Endometrial microvascular endothelial cells (primary cell): Measurements from ENCODE around the gene ZNF653. TPM values are rescaled to one million over a fixed set of nuclear protein-coding genes. Genes with fewer than 3 reads are reported as not detected.
"Not testable (repeated sequence)": the region's sequence is repeated elsewhere in the genome, so short reads cannot be mapped to it uniquely, and the experiment has no call there.

Source experiments
- in situ Hi-C: cut with HindIII; loops from 2 replicates; pipeline ENCODE4 v1.10.0; 2017; ENCODE audit warnings: low sequenced_read_pairs, low pct_unique_long_range_greater_than_20kb; ENCODE audit errors: inconsistent ontology term
- total RNA-seq: library from RNA; depleted of rRNA; stranded (reverse); fragments of >200 nt; gene quantifications from one replicate; pipeline ENCODE4 v1.2.3, GENCODE V29; 2015; ENCODE audit errors: inconsistent ontology term

Gene ZNF653
- total RNA-seq, 1 donor from 2014 or later = 4.6 TPM

DNA sequence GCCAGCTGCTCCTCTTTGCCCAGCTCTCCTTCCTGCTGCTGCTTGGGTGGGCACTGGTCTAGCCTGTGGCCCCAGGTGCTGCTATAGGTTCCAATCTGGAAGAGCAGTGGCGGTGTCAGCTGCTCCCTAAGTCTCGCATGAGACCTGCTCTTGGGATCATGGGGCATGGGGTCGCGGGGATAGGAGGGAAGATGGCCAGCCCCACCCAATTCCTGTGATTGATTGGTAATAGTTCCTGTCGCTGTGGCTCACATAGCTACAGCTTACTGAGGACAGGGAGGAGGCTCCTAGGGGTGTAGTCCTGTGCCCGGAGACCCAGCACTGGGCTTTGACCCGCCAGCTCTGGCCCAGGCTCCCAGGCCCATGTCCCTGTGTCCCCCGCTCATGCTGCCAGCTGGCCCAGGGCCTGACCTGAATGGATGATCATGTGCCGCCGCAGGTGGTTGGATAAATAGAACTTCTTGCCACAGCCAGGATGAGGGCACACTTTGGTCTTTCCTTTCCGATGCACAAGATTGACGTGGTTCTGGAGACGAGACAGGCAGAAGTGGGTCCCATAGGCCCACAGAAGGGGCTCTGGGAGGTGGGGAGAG lies 20.3 kb downstream of the ZNF653 start:
- in situ Hi-C loops = no loop called here

DNA sequence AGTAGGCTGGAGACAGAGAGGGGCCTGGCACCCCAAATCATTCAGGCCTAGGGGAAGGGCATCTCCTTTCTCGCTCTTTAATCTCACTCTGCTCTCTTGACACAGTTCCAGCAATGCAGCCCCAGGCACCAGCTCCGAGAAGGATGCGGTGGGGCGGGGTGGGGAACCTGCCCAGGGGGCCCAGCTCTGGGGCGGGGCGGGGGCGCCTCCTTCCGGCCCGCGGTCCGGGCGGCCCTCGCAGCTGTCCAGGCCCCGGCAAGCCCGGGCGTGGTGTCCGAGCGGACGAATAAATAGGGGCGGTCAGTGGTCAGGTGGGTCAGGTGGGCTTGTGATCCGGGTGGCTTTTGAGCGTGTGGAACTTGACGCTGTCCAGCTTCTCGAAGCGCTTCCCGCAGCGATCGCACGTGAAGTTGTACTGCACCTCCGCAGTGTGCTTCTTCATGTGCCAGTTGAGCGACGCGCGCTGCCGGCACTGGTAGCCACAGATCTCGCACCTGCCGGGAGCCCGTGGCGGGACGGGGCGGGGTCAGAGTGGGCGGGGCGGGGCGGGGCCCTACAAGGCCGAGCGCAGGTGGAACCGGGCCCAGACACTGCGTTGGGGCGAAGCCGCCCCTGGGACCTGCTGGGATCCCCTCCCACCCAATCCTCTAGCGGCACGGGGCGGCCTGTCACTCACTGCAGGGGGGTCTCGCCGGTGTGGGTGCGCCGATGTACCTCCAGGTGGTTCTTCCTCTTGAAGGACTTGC lies 22.1 kb downstream of the ZNF653 start:
- in situ Hi-C loops = no loop called here

DNA sequence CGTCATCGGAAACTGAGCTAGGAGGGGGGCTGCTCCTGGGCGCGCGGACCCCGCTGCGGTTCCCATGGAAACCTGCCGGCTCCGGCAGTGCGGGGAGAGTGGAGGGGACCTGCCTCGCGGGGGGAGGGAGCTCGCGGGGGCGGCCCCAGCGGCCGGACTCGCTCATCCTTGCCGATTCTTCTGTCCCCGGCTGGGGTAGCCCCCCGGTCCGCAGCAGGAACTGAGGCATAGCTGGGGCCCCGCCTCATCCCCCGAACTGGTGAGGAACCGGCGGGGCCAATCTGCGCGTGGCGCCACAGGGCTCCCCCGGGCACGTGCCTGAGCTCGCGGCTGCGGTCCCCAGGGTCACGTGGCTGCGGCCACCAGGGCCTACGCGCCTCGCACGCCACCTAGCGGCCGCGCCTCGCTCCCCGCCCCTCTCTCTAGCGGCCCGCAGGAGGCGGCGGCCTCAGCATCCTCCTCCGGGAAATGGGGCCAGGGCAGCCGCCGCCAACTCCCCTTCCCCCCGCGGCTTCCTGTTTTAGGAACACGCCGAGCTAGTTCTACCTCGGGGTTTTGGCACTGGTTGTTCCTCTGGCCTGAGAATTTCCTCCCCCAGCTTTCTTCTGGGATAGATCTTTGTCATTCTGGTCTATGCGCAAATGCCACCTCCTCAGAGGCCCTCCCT lies 23.1 kb downstream of the ZNF653 start:
- in situ Hi-C loops = no loop called here

DNA sequence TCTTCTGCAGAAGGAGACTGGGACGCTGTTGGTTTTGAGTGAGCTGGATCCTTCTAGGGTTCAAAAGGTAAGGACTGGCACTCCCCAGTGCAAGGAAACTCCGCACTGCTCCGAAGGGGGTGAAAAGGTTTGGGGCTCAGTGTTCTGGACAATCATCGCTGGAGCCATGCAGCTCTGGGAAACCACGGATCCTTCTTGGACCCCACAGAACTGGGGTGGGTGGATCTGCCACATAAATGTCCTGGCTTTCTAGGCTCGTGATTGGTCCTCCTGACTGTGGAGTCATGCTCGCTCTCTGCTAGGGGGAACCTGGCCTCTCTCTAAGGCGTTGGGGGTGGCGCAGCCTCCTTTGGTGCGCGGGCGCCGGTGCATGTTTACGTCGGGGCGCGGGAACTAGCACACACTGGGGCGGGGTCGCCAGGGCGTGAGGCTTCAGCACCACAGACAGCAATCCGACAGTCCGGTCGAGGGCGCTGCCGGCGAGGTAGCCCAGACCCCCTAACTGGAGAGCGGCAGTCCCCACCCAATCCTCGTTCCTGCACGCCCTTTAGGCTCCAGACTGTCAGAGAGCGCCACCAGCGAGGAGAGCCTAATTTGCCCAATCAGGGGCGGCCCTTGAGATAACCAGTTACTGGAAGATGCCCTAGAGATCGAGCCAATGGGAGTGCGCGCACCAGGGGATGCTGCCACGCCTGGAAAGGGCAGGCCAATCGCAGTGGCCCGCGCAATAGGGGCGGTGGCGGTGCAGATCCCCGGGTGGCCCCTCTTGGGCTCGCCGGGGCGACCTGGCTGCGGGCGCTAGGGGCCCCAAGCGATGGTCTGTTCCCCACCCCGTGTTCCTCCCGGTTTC lies 23.9 kb downstream of the ZNF653 start:
- in situ Hi-C loops = no loop called here

DNA sequence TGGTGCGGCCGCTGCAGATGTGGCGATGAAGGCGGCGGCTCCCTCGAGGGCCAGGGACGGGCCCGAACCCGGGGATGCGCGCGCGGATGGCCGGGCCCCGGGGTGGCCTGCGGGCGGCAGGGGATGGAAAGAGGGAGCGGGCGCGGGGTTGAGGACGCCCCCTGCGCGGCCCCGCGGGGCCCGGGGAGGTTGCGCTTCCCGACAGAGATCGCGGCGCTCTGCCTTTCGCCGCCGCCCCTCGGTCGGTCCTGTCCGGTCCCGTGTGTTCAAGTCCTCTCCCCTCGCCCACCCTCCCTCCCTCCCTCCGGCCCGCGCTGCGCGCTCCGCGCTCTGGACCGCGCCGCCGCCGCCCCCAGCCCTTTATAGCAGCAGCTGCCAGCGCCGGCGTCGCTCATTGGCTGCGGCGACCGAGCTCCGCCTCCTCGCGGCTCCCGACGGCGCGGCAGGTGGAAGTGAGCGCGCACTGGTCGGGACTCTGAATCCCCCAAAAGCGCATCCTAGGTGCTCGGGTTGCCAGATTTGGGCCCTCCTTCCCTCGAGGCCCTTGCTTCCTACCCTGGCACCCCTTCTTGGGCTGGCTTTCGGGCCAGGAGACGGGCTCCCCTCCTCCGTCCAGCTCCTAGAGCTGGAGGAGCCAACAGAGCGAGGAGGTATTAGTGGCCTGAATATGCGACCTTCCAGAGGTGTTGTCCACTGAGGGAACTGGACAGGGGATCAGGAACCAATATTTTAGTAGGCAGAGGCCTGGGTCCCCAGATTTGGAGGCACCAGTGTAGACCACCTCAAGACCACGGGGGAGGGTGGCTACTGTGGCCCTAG lies 24.7 kb downstream of the ZNF653 start, which contains the start of gene ELAVL3:
Gene ELAVL3 (minus strand): TSS at position 332 of the 819 bp plus-strand sequence. CDS start 438 bp downstream, outside the sequence.
- in situ Hi-C loops = no loop called here

DNA sequence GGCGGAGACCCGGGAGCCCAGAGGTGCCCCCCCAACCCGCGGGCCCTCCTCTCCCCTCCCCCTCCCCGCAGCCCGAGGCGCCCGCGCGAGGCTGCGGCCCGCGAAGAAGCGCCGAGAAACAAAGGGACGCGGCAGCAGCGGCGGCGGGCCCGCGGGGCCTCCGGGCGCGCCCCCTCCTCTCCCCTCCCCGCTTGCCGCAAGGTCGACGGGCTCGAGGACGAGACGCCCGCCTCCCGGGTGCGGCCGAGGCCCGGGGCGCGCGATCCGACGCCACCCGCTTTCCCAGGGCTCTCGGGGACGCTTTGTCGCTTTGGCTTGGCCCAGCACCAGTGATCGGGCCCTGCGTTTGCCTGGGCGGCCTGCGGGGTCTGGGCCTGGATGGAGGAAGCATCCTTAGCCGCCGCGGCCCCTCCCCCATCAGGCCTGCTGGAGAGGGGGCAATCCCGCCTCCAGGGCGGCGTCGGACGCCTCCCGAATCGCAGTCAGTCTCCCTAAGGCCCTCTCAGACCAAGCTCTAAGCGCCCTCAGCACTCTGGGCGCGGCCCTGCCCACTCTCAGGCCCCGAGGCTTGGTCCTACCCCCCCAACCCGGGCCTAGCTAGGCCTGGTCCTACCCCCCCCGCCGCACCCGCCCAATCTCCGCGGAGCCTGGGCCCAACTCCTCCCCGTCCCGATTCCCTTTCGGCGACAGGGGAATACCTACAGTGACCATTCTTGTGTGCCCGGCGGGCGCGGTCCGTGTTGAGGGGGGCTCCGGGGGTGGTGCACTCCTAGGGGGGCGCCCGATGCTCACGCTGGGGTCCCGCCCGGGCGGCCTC lies 25.5 kb downstream of the ZNF653 start:
- in situ Hi-C loops = no loop called here

DNA sequence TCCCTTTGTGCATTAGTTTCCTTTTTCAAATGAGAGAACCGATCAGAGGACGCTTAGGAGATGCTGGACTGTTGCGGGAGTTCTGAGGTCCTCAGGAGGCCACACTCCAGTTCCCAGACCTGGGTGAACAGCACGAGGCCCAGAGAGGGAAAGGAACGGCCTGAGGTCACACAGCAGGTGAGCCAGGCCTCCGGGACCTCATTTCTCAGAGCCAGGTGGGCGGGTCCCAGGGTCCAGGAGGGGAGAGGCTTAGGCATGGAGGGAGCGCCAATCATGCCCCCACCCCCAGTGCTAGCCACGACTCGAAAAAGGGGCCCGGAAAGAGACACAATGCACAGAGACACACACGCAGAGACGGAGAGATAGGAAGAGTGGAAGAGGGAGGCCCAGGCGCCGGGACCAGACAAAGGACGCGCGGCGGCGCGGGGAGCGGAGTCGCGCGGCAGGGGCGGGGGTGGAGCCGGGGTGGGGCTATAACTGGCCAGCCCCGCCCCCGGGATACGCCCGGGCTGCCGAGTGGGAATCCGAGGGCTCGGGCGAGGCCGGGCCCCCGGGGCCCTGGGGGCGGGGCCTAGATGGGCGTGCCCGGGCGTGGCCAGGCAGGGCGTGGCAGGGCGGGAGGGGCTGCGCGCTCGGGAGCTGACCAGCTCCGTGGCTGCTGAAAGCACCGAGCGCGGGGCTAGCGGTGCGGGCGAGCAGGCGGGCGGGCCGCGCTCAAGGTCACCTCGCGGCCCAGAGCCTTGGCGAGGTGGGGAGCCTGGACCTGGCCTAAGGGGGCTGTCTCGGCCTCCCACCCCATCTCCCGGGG lies 26.3 kb downstream of the ZNF653 start:
- in situ Hi-C loops = no loop called here

DNA sequence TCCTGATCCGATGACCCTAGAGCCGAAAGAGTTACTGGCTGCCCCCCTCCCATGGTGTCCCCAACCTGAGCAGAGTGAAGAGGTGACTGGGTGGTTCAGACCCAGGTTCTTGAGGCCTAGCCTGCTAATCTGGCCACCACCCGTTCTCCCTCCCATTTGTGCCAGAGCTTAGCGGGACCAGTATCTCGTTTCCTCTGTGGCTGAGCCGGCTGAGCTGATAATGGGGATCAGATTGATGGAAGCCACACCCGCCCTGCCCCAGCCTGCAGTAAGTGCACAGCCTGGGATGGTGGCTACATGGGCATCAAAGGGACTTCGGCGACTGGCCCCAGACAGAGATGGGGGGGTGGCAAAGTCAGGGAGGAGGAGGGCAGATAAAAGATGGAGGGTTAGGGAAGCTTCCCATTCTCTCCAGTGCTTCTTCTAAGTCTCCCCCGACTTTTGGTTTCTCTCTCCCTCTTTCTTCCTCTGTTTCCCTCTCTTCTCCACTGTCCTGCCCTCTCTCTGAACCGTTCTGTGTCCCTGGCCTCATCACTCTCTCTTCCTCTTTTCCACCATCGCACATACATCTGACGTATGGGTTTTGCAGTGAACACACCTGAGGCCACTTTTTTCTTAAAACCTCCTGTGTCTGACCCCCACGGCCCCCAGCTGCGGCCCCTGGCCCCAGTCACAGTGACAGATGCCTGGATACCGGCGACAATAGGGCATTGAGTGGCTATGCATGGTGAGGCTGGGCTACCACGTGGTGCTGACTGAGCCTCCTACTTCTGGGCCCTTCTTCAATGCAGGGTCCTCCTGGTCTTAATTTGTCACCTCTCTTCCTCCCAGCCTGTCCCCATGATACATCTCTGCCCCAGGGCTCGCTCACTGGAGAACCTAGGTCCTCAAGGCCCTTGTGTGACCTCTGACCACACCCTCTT lies 27.2 kb downstream of the ZNF653 start:
- in situ Hi-C loops = no loop called here

DNA sequence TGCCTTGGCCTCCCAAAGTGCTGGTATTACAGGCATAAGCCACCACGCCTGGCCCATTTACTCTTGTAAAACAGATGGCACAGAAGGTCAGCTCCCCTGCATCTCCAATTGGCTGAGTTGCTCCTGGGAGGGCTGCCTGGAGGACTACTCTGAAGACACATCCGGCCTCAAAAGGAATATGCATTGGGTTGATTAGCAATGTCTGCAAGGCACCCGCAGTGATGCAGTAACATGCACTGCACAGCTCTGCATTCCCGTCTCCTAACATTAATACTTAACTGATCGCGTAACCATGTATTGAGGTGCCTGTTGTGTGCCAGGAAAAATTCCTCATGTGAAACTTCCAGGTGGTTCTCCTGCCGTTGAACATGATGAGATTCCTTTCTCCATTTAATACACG lies 29.8 kb downstream of the ZNF653 start:
- in situ Hi-C loops = no loop called here

DNA sequence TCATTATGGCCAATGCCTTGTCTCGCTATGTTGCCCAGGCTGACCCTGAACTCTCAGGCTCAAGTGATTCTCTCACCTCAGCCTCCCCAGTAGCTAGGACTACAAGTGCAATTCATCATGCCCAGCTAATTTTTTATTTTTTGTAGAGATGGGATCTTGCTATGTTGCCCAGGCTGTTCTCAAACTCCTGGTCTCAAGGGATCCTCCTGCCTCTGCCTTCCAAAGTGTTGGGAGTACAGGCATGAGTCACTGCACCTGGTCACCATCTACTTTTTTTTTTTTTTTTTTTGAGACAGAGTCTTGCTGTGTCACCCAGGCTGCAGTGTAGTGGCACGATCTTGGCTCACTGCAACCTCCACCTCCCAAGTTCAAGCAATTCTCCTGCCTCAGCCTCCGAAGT lies 30.3 kb downstream of the ZNF653 start:
- in situ Hi-C loops = not testable (repeated sequence)

DNA sequence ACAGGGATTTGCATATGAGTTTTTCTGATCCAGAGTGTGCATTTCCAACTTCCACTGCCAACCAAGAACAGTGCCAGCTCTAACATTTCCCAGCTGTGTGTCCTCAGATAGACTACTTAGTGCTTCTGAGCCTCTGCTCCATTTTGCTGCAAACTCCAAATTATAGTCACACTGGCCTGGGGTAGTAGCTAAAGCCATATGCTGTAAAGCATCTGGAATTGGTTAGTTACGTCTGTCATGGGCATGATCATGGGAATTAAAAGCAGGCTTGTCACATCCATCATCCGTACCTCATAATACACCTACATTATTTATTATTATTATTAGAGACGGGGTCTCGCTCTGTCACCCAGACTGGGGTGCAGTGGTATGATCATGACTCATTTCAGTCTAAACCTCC lies 31.9 kb downstream of the ZNF653 start:
- in situ Hi-C loops = no loop called here

DNA sequence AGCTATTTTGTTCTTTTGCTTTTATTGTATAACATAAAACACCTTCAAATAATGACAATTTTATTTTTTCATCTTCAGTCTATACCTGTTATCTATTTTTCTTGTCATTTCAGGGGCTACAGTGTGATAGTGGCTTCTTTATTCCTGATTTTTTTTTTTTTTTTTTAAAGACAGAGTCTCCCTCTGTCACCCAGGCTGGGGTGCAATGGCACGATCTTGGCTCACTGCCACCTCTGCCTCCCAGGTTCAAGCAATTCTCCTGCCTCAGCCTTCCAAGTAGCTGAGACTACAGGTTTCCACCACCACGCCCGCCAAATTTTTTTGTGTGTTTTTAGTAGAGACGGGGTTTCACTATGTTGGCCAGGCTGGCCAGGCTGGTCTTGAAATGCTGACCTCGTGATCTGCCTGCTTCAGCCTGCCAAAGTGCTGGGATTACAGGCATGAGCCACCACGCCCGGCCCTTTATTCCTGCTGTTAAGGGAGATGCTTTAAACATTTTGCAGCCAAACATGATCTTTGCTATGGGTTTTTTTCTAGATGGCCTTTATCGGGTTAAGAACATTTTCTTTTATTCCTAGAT lies 37.3 kb downstream of the ZNF653 start:
- in situ Hi-C loops = not testable (repeated sequence)

DNA sequence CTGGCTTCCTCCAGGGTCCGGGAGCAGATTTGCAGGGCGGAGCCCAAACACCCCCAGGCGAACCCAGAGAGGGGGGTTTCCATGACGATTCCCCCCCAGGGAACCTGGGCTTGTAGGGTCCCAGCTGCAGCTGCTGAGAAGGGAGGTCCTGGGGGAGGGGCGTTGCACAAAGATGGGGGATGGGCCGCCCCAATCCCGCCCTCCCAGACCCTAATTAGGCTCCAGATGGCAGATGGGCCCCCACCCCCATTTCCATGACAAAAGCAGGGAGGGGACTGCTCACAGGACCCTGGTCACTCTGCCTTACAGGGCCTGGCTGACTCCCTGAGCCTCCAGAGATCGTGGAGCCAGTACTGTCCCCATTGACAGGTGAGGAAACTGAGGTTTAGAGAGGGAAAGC lies 40.0 kb downstream of the ZNF653 start:
- in situ Hi-C loops = no loop called here

DNA sequence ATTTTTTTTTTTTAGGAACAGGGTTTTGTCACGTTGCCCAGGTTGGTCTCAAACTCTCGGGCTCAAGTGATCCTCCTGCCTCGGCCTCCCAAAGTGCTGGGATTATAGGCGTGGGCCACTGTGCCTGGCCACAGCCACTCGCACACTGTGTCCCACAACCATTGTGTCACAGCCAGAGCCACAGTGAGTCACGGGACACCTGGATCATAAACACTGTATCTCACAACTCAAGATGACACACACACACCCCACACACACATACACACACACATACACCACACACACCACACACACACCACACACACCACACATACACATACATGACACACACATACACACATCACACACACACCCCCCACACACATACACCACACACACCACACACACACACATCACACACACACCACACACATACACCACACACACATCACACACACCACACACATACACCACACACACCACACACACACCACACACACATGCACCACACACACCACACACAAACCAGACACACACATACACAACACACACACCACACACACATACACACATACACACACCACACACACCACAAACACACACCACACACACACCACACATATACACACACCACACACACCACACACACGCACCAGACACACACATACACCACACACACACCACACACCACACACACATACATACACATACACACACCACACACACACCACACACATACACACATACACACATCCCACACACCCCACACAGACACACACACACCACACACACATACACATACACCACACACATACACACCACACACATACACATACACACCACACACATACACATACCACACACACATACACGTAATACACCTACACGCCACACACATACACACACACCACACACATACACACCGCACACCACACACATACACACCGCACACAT lies 41.0 kb downstream of the ZNF653 start:
- in situ Hi-C loops = no loop called here

DNA sequence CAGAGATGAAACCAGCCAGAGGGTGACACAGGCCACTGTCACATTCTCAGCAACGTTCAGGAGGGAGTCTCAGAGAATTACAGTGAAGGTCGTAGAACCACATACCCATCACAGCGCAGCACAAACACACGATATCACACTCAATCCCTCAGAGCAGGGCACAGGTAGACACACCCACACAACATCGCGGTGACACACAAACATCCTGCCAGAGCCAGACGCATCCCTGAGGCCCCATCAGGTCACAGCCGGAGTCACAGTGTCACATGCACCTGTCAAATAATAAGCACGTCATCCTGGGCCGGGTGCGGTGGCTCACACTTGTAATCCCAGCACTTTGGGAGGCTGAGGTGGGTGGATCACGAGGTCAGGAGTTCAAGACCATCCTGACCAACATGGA lies 42.2 kb downstream of the ZNF653 start:
- in situ Hi-C loops = no loop called here
